Karpas-422 (cell line): ENCODE measurements around the gene FAAP100. TPM values are rescaled to one million over a fixed set of nuclear protein-coding genes. Genes with fewer than 3 reads are reported as not detected.

ENCODE experiments used
- DNase-seq: peaks from one replicate; pipeline ENCODE4 v3.0.0-alpha.2; 2015
- H2AFZ ChIP-seq: fragments of 200-600 bp; sonication (generic); 2 replicates; pipeline ENCODE4 v1.6.1; 2014; ENCODE audit warnings: antibody characterized with exemption, low read length, mixed read lengths
- H3K27ac ChIP-seq: fragments of 200-600 bp; sonication (generic); 2 replicates; pipeline ENCODE4 v1.5.1; 2014; ENCODE audit warnings: mild to moderate bottlenecking, low read length, moderate library complexity
- H3K27me3 ChIP-seq: fragments of 200-600 bp; sonication (generic); 2 replicates; pipeline ENCODE4 v1.6.1; 2014; ENCODE audit warnings: low read length, mixed read lengths
- H3K36me3 ChIP-seq: fragments of 200-600 bp; sonication (generic); 2 replicates; pipeline ENCODE4 v1.6.1; 2014; ENCODE audit warnings: low read length, mixed read lengths; ENCODE audit not compliant: insufficient read depth
- H3K4me1 ChIP-seq: fragments of 200-600 bp; sonication (generic); 2 replicates; pipeline ENCODE4 v1.6.1; 2014; ENCODE audit warnings: mild to moderate bottlenecking, low read length, mixed read lengths
- H3K4me2 ChIP-seq: fragments of 200-600 bp; sonication (generic); 2 replicates; pipeline ENCODE4 v1.6.1; 2014; ENCODE audit warnings: low read length, low read depth, mild to moderate bottlenecking; ENCODE audit not compliant: poor library complexity, severe bottlenecking
- H3K4me3 ChIP-seq: fragments of 200-600 bp; sonication (generic); 2 replicates; pipeline ENCODE4 v1.5.1; 2014; ENCODE audit warnings: mild to moderate bottlenecking, antibody characterized with exemption, low read length, mixed read lengths
- H3K79me2 ChIP-seq: fragments of 200-600 bp; sonication (generic); 2 replicates; pipeline ENCODE4 v1.6.1; 2014; ENCODE audit warnings: mild to moderate bottlenecking, low read length, mixed read lengths
- H3K9ac ChIP-seq: fragments of 200-600 bp; sonication (generic); 2 replicates; pipeline ENCODE4 v1.6.0; 2014; ENCODE audit warnings: low read length
- H3K9me2 ChIP-seq: fragments of 200-600 bp; sonication (generic), shearing (Covaris generic); replicated peaks from 2 replicates; pipeline ENCODE4 v1.6.0; 2014; ENCODE audit warnings: mild to moderate bottlenecking, low read length, moderate library complexity; ENCODE audit not compliant: insufficient read depth
- H3K9me3 ChIP-seq: fragments of 300-700, 200-600 bp; sonication (generic); 2 replicates; pipeline ENCODE4 v1.6.1; 2014; ENCODE audit warnings: low read length, mixed read lengths
- H4K20me1 ChIP-seq: fragments of 200-600 bp; sonication (generic); 2 replicates; pipeline ENCODE4 v1.6.1; 2014; ENCODE audit warnings: mild to moderate bottlenecking, antibody characterized with exemption, low read length, low read depth; ENCODE audit not compliant: insufficient read depth
- total RNA-seq: library from RNA; depleted of rRNA; stranded (reverse); fragments of >200 nt; shearing (Covaris generic); gene quantifications from 2 replicates; pipeline ENCODE4 v1.2.3, GENCODE V29; 2014; ENCODE audit warnings: low replicate concordance

The FAAP100 gene
- total RNA-seq, 1 experiment from 2014 or later: 14.8 TPM

- no peak for DNase-seq
- Histone ChIP-seq H3K36me3 (peaks cover 17% of the 10 kb centered on the region; the same call in 1 of the 2 replicates), H3K4me1 (no peaks in the 10 kb centered on the region), H3K4me3 (no peak overlapping the region), H2AFZ (no peak overlapping the region), H3K79me2 (no peaks in the 10 kb centered on the region), H3K9me3 (no peaks in the 10 kb centered on the region), H3K27ac (no peak overlapping the region), H3K9ac (no peak overlapping the region), H3K9me2 (no peaks in the 10 kb centered on the region), H4K20me1 (0 out of 2 replicates have a peak, but pooled peaks cover 6% of the 10 kb centered on the region), H3K27me3 (no peaks in the 10 kb centered on the region), H3K4me2 (no peak overlapping the region)
Observed at GRCh38 chr17:81573794-81574642, 21.9 kb upstream of the FAAP100 start.

DNA sequence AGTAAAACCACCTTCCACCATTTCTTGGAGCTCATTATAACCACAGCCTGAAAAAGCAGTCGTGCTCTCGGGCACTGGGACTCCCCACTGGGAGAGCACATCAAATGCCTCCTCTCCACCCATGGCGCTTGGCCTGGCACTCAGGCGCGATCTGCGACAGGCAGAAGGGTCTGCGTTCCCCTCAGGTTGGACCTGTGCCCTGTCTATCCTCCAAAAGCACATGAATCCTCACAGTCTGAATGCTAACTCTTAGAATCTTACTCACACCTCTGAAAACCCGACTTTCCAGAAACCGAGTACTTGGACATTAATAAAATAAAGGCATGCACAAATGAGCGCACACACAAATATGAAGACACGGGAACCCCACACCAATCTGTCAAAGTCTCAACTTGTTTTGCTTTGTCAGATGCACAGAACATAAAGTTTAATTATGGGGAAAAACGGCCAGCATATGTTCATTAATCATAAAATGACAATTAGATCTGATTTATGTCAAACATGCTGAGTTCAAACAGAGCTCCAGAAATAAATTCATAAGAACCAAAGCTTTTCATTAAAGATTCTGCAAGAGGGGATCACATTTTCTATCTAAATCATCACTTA lies 20.5 kb upstream of the FAAP100 start:
- H3K4me2 ChIP-seq: no peak overlapping the region
- H2AFZ ChIP-seq: no peak overlapping the region
- H4K20me1 ChIP-seq: 0 out of 2 replicates have a peak, but pooled peaks cover 3% of the 10 kb centered on the region
- no peak overlapping the region for H3K9ac ChIP-seq
- no peaks in the 10 kb centered on the region for H3K9me3 ChIP-seq
- H3K4me1 ChIP-seq: no peaks in the 10 kb centered on the region
- peaks cover 23% of the 10 kb centered on the region; the same call in 1 of the 2 replicates for H3K36me3 ChIP-seq
- no peak overlapping the region for H3K27ac ChIP-seq
- H3K9me2 ChIP-seq: no peaks in the 10 kb centered on the region
- no peak for DNase-seq
- no peak overlapping the region for H3K4me3 ChIP-seq
- no peaks in the 10 kb centered on the region for H3K27me3 ChIP-seq
- no peaks in the 10 kb centered on the region for H3K79me2 ChIP-seq

DNA sequence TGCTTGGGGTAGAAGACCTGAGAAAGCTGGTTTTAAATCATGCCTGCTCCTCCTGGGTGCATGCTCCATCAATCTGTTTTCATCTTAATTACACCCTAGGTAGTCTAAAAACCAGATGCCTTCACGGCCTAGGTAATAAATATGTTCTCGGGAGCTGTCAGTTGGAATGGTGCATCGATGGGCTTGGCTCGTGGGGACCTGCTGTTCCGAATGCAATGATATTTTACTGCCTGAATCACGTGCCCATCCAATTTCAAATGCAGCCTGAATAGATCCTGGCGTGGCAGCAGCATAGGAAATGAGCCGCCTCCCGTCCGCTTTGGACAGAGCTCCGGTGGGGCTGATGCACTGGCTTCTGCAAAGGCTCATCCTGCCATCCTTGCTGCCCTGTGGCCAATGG lies 18.8 kb upstream of the FAAP100 start:
- Histone ChIP-seq H3K9me2 (no peaks in the 10 kb centered on the region), H2AFZ (no peak overlapping the region), H3K27me3 (no peaks in the 10 kb centered on the region), H3K9me3 (no peaks in the 10 kb centered on the region), H3K36me3 (peaks cover 23% of the 10 kb centered on the region; the same call in 1 of the 2 replicates), H3K9ac (no peak overlapping the region), H3K4me3 (no peak overlapping the region), H3K4me1 (no peaks in the 10 kb centered on the region), H3K4me2 (no peak overlapping the region), H3K27ac (no peak overlapping the region), H3K79me2 (no peaks in the 10 kb centered on the region), H4K20me1 (no peaks in the 10 kb centered on the region)
- DNase-seq: no peak

- no peaks in the 10 kb centered on the region for H3K4me1 ChIP-seq
- H3K4me3 ChIP-seq: no peak overlapping the region
- H3K27me3 ChIP-seq: no peaks in the 10 kb centered on the region
- no peaks in the 10 kb centered on the region for H3K9me2 ChIP-seq
- no peak overlapping the region for H3K4me2 ChIP-seq
- no peaks in the 10 kb centered on the region for H3K9me3 ChIP-seq
- H2AFZ ChIP-seq: no peak overlapping the region
- peaks cover 26% of the 10 kb centered on the region; the same call in 1 of the 2 replicates for H3K36me3 ChIP-seq
- no peaks in the 10 kb centered on the region for H4K20me1 ChIP-seq
- no peaks in the 10 kb centered on the region for H3K79me2 ChIP-seq
- DNase-seq: no peak
- H3K27ac ChIP-seq: no peak overlapping the region
- no peak overlapping the region for H3K9ac ChIP-seq
Observed at GRCh38 chr17:81569986-81570514, 17.9 kb upstream of the FAAP100 start.

GRCh38 chr17:81568416-81568815 lies 16.3 kb upstream of the FAAP100 start:
- no peak for DNase-seq
- Histone ChIP-seq H2AFZ (no peak overlapping the region), H3K4me1 (no peaks in the 10 kb centered on the region), H3K9ac (no peak overlapping the region), H3K27me3 (no peaks in the 10 kb centered on the region), H3K4me2 (no peak overlapping the region), H4K20me1 (no peaks in the 10 kb centered on the region), H3K9me3 (no peaks in the 10 kb centered on the region), H3K79me2 (no peaks in the 10 kb centered on the region), H3K27ac (no peak overlapping the region), H3K4me3 (no peak overlapping the region), H3K9me2 (no peaks in the 10 kb centered on the region), H3K36me3 (peaks cover 19% of the 10 kb centered on the region; the same call in 1 of the 2 replicates)

- Histone ChIP-seq H3K9me3 (no peaks in the 10 kb centered on the region), H3K36me3 (peaks cover 14% of the 10 kb centered on the region; the same call in 1 of the 2 replicates), H3K4me3 (no peak overlapping the region), H3K4me2 (no peak overlapping the region), H3K9me2 (no peaks in the 10 kb centered on the region), H3K9ac (no peak overlapping the region), H3K27me3 (no peaks in the 10 kb centered on the region), H3K4me1 (no peaks in the 10 kb centered on the region), H4K20me1 (no peaks in the 10 kb centered on the region), H3K27ac (no peak overlapping the region), H2AFZ (no peak overlapping the region), H3K79me2 (no peaks in the 10 kb centered on the region)
- DNase-seq: no peak
Observed at GRCh38 chr17:81567191-81567590, 15.0 kb upstream of the FAAP100 start.

DNA sequence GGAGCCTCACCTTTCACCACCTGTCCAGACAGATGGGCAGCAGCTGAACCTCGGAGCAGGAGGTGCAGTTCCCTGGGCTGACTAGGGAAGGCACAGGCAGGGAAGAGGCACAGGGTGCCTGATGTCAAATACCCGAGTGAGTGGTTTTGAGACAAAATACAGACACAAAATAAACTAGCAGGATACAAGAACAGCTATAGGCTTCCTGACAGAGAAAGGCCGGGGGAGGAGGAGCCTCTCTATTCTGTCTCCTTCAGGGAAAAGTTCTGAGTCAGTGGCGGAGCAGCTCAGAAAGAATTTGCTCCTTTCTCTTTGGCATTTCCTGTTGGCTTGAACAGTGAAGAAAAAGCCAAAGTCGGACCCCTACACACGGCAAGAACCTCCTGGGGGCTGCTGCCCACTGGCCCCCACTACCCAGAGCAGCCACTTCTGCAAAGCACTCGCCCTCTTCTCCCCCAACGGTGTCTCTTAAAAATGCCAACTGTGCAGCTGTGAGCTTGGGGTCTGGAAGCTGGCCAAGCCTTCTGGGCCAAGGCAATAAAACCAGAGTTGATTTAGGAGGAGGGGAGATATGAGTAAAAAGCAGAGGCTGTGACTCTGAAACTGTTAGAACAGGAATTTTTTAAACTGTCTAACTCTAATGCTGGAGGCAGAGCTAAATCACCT lies 14.4 kb upstream of the FAAP100 start:
- Histone ChIP-seq H3K27ac (no peak overlapping the region), H3K36me3 (peaks cover 16% of the 10 kb centered on the region), H3K9me2 (no peaks in the 10 kb centered on the region), H4K20me1 (no peaks in the 10 kb centered on the region), H3K27me3 (no peaks in the 10 kb centered on the region), H3K79me2 (no peaks in the 10 kb centered on the region), H3K4me2 (no peak overlapping the region), H2AFZ (no peak overlapping the region), H3K4me1 (peaks cover 3% of the 10 kb centered on the region), H3K9me3 (no peaks in the 10 kb centered on the region), H3K4me3 (no peak overlapping the region), H3K9ac (no peak overlapping the region)
- no peak for DNase-seq

- Histone ChIP-seq H3K9me3 (no peaks in the 10 kb centered on the region), H3K27me3 (no peaks in the 10 kb centered on the region), H3K79me2 (no peaks in the 10 kb centered on the region), H3K27ac (no peak overlapping the region), H3K9ac (no peak overlapping the region), H3K4me2 (no peak overlapping the region), H2AFZ (no peak overlapping the region), H4K20me1 (no peaks in the 10 kb centered on the region), H3K9me2 (no peaks in the 10 kb centered on the region), H3K4me1 (peaks cover 15% of the 10 kb centered on the region), H3K36me3 (peaks cover 17% of the 10 kb centered on the region), H3K4me3 (no peak overlapping the region)
- DNase-seq: no peak
Observed at GRCh38 chr17:81565231-81565630, 13.1 kb upstream of the FAAP100 start.
